NCI-H345 treated with DMSO at 0.1 percent for 48 hours (cell line): Measurements from ENCODE around the gene GAL3ST2.
"Not testable (repeated sequence)": the region's sequence is repeated elsewhere in the genome, so short reads cannot be mapped to it uniquely, and the experiment has no call there.

Experiments
- DNase-seq: peaks from one replicate; lab custom pipeline; 2025; ENCODE audit not compliant: unreplicated experiment; lab: John Stamatoyannopoulos, UW

GAL3ST2 gene

DNA sequence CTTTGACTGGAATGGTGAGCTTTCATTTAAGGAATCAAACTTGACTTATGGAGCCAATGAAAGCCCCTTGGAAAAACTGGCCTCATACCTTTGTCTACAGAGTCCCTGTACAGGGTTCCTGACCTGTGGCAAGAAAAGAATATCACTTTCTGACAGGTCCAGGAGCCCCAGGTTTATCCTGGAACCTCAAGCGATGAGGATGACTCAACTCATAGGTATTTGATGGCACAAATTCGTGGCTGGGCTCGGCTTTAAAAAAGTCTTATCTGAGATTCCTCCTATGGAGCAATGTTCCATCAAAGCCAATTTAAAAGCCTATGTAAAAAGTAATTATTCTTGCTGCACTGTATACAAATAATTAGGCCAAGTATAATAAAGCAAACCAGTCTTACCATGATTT lies 14.8 kb downstream of the GAL3ST2 start:
- DNase-seq, result not testable (repeated sequence)

DNA sequence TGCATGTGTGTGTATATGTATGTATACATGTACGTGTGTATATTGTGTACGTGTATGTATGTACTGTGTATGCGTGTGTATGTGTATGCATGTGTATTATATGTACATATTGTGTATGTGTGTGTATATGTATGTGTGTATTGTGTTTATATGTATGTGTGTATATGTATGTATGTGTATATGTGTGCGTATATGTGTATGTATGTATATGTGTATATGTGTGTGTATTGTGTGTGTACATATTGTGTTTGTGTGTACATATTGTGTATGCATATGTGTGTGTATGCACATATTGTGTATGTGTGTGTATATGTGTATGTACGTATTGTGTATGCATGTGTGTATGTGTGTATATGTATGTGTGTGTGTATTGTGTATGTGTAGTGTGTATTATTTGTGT lies 16.8 kb downstream of the GAL3ST2 start:
- no peak for DNase-seq

DNA sequence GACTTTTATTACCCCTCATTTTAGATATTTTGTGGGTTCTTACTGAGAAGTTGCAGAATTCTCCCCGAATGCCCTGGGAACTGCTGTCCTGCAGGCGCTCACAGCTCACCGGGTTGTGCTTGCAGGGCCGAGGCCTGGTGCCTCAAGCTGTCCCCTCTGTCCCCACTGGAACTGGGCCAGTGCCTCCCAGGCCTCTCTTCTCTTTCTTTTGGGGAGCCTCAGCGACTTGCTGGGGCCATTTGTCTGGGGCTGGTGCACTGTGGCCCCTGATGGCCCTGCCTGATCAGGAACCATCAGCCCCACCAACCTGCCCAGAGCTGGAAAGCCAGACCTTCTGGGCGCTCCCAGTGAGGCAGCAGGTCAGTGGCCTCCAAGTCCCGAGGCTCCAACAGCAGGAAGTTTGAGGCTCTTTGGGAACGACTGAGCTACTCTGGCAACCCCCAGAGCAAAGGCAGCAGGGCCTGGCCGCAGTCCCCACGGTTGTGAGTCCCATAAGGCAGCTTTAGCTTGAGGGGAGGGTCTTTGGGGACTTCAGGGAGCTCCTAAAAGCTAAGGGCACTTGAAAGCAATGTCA lies 17.7 kb downstream of the GAL3ST2 start:
- DNase-seq, result no peak

DNA sequence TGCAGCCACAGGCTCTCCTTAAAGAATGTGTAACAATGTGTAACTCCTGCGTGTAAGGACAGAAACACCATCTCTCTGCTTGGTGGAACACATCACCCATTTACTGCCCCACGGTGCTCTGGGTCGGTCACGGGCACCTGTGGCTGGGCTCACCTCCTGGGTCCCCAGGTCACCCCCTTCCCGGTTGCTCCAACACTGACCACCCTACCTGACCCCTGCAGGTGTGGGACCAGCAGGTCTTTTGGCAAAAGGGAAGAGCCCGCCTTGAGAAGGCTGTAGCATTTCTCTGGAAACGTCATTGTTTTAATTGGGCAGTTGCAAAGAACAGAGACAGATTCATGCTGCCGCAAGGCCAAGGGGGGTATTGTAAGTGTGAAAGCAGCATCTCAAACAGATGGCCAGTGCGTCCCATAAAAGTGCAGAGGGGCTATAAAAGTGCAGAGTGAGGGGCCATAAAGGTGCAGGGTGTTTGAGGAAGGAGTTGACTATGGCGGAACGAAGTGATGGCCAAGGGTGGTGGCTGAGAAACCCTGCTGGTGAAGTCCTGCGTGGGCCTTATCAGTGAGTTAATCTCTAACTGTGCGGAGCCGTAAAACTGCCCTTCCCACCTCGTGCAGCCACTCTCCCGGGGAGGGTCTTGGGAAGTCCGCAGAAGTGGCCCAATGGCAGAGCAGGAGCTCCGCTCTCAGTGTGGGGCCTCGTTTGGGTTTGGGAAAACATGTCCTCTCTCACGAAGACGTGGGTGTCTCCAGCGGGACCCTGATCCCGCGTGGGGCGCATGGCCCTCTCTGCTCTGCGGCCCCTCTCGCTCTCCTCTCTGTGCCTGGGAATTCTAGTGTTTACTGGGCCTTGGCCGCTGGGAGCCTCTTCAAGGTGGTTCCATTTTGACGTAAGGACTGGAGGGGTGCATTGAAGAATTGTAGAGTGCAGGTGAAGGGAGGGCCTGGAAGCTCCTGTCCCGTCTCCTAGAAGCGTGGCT lies 18.7 kb downstream of the GAL3ST2 start:
- no peak for DNase-seq

DNA sequence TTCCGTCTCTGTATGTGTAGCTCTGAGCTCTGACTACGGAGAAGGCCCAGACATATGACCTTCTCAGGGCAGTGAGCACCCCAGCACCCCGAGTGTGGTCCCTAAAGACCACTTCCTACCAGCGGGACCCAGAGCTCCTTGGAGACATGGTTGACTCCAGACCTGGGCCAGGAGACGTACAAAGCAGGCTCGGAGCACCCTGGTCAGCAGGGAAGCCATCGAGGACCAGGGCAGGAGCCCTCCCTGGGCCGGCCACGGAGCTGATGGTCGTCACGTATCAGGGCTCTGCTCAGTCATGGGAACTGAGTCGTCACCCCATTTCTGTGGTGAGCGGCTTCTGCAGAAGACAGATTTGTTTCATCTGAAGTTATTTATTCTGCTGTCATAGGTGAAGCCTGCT lies 19.6 kb downstream of the GAL3ST2 start:
- no peak for DNase-seq

DNA sequence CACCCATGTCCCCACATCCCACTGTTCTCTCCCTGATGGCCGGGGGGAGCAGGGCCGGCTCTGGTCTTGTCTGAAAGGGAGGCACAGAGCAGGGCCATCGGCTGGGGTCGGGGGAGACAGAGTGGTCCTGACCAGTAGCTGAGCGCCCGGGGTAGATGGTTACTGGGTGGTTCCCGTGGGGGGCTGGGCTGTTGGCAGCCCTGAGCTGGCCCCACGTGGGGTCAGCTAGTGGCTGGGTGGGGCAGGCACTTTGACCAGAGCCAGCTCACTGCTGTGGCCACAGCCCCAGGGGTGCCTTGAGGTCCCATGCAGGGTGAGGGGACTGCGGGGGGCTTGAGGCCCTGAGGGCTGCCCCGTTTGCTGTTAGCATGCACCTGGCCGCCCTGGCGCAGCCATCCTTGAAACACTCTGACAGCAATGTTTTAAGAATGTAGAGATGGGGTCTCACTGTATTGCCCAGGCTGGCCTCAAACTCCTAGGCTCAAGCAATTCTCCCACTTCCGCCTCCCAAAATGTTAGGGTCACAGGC lies 20.1 kb downstream of the GAL3ST2 start:
- DNase-seq, result no peak

DNA sequence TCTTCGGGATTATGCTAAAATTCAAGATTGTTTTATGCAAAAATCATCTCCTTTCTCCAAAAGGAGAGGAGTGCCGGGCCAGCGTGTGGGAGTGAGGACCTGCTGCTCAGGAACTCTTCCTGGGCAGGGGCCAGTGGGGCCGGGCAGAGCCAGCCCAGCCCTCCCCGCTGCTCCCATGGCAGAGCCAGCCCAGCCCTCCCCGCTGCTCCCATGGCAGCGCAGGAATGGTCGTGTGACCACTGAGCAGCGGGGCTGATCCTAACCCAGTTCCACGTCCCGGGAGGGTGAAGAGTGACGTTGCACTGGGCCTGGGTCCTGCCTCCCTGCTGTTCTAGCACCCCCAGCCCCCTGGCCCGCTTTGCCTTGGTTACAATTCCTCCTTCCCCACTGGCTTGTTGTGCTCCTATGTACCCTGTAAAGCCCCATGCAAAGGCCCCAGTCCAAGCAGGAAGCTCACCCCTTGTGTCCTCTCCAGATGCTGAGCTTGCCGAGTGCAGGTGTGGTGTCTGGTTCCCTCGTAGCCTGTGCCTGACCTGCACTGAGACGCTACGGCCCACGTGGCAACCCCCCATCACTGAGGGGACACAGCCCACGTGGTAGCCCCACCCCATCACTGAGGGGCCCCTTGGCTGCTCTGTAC lies 20.9 kb downstream of the GAL3ST2 start:
- DNase-seq, result no peak

DNA sequence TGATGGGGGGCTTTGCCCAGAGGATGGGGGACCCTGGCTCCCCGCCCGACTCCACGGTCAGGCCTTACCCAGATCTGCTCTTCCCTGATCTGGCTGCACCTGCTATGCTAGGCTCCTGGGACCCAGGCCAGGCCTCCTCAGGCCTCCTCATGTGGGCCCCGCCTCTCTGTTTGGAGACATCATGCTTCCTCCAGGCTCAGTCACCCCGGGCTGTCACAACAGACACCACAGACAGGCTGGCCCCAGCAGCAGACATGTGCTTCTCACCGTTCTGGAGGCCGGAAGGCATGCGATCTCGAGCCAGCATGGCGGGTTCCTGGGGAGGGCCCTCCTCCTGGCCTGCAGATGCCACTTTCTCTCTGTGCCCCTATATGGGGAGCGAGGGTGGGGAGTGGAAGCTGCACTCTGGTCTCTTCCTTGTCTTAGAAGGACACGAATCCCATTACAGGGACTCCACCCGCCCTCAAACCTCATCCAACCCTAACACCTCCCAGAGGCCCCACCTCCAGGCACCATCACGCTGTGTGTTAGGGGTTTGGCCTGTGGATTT lies 21.5 kb downstream of the GAL3ST2 start:
- DNase-seq, result no peak

DNA sequence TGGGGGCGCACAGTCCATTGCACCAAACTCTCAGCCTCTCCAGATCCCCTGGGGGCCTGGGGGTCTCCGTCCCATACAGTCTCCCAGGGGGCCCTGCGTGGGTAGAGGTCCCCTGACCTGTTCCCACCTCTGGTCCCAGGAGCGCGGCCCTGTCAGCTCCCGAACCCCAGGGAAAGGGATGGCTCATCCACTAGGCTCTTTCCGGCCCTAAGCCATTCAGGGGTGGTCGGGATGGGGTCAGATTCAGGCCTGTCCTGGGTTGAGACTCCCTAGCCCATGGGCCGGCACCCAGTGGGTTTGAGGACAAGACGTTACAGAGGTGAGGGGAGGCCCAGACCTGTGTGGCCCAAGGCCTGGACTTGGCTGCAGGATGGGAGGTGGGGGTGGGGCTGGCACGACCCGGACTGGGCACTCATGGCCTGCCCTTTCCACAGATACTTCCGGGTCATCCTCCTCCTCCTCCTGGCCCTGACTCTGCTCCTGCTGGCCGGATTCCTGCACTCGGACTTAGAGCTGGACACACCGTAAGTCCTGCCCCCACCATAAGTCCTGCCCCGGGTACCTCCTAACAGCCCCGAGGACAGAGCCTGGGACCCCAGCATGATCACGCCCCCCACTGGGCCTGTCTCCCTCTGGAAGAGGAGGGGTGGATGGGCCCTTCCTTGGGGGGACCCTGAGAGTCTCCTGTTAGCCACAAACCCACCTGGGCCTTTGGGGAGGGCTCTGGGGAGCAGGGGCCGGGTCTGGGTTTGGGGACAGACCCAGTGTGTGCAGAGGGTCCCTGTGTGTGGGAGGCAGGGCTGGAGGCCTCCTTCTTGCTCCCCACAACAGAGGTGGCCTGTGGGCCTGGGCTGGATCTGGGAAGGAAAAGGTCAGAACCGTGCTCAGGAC lies 22.3 kb downstream of the GAL3ST2 start:
- no peak for DNase-seq

DNA sequence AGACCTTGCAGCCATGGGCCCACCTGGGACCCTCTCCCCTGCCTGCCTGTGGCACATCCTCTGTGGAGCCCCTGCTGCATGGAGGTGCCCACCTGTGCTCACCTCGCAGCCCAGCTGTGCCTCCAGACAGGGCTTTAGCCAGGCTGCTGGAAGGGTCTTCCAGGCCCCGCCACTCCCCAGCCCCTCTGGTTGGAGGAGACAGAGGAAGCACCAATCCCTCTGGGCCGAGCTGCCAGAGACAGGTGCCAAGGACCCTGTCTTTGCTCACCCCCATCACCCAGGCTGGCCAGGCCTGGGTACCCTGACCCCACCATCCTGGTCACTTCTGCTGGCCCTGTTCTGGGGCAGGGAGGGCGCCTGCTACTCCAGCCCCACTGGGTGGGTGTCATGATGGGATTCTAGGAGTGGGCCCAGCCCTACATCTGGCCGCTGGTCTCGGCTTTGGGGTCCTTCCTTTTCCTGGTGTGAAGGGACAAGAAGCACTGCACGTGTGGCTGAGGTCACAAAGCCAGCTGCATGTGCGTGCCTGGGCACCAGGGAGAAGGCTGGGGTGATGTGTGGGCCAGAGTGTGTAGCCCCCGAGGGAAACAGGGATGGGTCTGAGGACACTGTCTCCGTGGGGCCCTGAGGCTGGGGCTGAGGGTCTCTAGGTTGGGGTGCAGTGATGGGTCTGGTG lies 23.0 kb downstream of the GAL3ST2 start:
- DNase-seq, result no peak

DNA sequence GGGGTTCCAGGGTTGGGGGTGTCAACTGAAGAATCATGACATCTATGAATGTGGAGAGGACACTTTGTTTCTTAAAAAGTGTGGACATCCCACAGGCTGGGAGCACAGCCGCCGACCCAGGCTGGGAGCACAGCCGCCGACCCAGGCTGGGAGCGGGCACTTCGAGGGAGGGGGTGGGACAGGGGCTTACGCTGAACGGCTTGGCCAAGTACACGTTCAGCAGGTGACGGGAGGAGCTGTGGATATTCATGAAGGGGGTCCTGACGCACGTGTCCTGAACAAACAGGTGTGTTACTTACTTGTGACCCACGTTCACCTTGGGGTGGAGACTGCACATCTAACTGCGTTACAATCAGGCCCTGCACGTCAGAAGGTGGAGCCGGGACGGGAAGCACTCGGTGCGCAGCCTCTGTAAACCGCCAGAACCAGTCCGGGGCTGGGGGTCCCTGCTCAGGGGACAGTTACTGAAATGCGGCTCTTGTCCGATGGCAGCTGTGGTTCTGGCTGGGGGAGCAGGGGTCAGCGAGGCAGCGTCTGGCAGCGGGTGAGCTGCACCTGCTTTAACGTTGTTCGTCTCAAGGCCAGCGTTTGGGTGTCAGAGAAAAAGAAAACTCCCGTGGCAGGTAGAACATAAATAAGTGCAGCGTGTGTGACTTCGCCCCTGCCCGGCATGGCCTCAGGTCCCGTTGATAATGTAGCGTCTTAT lies 23.7 kb downstream of the GAL3ST2 start:
- DNase-seq, result not testable (repeated sequence)

DNA sequence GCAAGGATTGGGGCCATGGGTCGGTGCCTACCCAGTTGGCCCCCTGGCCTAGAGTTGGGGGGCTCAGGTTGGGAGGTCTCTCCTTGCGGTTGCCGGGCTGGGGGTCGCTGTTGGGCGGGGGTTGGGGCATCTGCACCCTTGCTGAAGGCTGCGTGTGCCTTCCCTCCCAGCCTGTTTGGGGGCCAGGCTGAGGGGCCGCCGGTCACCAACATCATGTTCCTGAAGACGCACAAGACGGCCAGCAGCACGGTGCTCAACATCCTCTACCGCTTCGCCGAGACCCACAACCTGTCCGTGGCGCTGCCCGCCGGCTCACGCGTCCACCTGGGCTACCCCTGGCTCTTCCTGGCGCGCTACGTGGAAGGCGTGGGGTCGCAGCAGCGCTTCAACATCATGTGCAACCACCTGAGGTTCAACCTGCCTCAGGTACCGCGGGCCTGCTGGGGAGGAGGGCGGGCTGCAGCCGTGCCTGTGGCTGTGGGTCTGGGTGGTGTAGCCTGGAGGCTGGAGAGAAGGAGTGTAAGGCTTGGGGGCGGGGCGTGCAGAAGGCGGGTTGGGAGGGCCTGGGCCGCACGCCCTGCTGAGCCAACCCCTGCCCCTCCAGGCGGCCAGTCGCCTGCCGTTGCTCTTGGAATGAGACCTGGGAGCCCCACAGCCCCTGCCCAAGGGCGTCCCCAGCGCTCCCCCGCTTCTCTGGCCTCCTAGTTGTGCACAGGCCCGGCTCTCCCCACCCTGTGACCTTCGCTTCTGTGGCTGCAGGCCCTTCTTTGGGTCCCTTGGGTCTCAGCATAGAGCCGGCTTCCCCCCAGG lies 25.2 kb downstream of the GAL3ST2 start:
- no peak for DNase-seq

DNA sequence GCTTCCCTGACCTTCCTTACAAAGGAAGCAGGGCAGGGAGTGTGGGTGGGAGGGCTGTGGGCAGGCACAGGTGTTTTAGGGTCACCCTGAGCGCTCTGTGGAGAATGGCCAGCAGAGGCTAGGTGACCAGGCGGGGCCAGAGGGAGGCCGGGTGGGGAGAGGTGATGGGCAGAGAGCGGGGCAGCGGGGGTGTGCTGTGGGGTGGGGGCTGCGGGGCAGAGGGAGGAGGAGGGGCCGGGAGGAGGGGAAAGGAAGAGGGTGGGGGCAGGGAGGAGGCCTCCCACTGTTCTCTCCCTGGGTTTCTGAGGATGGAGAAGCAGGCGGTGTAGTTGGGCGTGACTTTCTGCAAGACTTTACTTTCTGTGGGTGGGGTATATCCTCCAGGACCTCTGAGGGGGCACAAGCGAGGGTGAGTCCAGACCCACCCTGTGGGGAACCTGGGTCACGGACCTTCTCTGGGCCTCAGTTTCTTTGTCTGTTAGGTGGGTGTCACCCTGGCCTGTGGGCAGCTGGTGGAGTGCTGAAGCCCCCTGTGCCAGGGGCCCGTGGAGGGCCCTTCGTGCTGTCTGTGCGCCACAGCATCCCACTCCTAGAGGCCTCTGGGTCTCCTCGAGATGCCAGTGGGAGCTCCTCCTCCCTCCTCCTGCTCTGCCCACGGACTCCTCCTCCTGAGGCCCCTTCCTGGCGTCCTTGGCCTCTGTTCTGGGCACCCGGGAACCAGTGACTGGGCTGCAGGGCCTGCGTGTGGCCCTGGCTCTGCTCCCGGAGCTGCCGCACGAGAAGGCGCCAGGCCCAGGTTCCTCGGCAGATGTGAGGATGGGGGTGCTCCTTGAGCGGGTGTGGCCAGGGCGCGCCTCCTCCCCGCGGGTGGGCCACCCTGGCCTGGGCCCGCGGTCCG lies 26.0 kb downstream of the GAL3ST2 start:
- no peak for DNase-seq

DNA sequence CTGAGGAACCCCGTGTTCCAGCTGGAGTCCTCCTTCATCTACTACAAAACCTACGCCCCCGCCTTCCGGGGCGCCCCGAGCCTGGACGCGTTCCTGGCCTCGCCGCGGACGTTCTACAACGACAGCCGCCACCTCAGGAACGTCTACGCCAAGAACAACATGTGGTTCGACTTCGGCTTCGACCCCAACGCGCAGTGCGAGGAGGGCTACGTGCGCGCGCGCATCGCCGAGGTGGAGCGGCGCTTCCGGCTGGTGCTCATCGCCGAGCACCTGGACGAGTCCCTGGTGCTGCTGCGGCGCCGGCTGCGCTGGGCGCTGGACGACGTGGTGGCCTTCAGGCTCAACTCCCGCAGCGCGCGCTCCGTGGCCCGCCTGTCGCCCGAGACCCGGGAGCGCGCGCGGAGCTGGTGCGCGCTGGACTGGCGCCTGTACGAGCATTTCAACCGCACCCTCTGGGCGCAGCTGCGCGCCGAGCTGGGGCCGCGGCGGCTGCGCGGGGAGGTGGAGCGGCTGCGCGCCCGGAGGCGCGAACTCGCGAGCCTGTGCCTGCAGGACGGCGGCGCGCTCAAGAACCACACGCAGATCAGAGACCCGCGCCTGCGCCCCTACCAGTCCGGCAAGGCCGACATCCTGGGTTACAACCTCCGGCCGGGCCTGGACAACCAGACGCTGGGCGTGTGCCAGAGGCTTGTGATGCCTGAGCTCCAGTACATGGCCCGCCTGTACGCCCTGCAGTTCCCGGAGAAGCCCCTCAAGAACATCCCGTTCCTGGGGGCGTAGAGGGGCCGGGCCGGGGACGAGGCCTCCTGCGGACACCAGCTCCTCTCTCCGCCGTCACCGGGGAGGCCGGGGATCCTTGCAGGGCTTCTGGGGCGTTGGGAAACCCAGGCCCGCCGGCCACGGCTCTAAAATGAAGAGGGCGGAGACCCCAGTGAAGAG lies 27.0 kb downstream of the GAL3ST2 start:
- peak; percentile 31 for DNase-seq

DNA sequence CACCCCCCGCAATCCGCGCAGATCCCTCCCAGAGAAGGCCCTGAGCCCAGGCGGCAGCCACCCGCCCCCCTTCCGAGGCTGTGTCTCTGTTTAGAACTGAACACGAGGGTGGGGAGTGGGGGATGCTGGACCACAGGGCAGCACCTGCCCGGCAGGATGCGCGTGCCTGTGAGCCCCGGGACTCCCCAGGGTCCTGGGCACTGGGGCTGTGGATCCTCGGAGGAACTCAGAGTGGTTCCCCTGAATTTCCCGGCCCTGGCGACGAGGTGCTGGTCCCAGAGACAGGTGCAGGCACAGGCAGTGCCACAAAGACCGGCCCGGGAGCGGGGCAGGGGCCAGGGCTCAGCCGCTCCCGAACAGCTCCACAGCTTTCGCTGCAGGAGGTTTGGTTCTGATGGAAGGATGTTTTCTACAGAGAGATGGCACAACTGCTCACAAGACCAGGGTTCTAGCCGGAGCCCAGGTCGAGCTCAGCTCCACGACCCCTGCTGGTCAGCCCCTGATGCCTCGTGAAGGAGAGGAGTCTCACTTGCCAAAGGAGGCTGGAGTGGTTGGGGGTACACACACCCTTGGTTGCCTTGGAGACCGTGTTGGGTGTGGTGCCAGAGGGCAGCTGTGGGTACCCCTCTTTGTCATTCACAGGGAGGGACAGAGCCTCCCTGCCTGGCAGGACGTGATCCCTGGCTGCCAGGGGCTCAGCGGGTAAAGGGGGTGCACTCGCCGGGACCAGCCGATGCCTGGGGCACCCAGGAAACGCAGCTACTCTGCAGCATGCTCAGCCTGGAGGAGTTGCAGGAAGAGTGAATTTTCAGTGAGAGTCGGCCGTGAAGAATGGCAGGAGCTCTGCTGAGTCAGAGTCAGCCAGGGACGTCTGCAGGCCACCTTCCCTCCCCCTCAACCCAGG lies 28.0 kb downstream of the GAL3ST2 start:
- DNase-seq, result no peak
